Raji (cell line): Measurements from ENCODE around the gene FCMR.

Experiments
- POLR2A ChIP-seq: IDR thresholded peaks from 2 replicates; pipeline ENCODE4 v1.6.1; 2011; ENCODE audit warnings: low read depth, low read length, control low read depth; ENCODE audit not compliant: insufficient read depth

FCMR gene, protein sequence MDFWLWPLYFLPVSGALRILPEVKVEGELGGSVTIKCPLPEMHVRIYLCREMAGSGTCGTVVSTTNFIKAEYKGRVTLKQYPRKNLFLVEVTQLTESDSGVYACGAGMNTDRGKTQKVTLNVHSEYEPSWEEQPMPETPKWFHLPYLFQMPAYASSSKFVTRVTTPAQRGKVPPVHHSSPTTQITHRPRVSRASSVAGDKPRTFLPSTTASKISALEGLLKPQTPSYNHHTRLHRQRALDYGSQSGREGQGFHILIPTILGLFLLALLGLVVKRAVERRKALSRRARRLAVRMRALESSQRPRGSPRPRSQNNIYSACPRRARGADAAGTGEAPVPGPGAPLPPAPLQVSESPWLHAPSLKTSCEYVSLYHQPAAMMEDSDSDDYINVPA

DNA sequence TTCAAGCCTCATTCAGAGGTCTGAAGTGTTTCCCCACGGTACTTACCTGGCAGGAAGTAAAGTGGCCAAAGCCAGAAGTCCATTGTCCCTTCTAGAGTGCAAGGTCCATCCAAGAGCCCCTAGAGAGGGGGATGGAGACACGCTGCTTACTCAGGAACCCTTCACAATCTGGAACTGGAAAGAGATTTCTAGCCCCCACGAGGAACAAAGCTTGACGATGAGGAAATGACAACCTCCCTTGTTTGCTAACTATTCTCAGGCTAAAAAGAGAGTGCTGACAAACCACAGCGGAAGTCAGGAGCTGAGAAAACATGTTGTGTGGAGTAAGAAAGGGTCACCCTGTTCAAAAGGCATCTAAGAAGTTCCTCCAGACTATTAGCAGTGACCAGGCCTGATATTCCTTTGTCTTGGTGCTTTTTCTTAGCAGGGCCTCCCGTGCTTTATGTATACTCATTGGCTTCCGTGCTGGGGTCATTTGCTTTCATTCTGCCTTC lies at the start of gene FCMR:
FCMR (minus strand) TSS at position 170 of the 494 bp plus-strand sequence; CDS start at position 83, 87 bp downstream.
- no peak for TF ChIP-seq POLR2A

DNA sequence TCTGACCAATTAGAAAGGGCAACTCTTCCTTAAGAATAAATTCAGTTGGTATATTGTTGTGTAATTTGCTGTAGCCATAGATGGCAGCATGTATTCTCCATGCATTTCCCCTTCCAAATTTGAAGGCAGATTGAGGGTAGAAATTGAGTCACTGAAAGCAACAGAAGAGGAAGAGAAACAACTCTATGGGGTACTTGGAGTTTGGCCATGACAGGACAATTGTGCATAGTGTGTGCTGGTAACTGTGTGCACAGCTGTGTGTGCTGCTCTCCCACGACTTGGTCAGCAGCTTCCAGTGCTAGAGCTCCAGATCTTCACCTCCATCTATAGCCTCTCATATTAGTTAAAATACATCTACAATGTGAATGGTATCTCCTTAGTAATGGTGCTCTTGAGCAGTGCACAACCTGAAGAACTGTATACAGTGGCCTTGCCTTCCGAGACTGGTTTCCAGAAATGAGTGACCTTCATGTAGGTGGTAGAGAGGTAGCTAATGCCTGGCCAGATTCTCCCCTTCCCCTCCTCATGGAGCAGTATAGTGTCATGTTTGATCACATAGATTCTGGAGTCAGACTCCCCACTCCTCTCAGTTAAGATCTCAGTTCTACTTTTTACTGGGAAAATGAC lies 49.4 kb upstream of the FCMR start:
- TF ChIP-seq POLR2A, result no peak

- TF ChIP-seq POLR2A, result no peak
Observed at GRCh38 chr1:206970446-206970845, 48.7 kb upstream of the FCMR start, which contains the start of gene FCAMR. Gene FCAMR, minus strand, starts transcription at chr1:206970460. Its CDS starts 335 bp downstream, at chr1:206970125.

DNA sequence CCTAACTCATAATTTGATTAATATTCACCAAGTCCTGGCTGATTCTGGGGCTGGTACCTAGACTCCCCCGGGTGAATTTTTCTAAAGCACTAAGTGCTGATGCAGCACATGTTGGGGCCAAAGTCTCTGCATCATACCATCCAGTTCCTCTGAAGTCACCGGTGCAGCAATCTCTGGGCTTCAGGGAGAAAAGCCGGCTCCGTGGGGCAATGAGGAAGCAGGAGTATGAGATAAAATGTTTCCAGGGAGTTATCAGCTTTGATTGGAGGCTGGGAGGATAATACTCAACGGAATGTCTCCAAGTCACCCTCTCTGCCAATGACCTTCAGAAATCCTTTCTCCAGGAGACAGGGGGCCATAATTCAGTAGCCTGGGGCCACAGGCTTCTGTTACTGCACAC lies 47.3 kb upstream of the FCMR start:
- TF ChIP-seq POLR2A, result no peak

GRCh38 chr1:206967096-206967849 lies 45.5 kb upstream of the FCMR start:
- TF ChIP-seq POLR2A, result no peak

- no peak for TF ChIP-seq POLR2A
Observed at GRCh38 chr1:206965781-206966180, 44.0 kb upstream of the FCMR start.

DNA sequence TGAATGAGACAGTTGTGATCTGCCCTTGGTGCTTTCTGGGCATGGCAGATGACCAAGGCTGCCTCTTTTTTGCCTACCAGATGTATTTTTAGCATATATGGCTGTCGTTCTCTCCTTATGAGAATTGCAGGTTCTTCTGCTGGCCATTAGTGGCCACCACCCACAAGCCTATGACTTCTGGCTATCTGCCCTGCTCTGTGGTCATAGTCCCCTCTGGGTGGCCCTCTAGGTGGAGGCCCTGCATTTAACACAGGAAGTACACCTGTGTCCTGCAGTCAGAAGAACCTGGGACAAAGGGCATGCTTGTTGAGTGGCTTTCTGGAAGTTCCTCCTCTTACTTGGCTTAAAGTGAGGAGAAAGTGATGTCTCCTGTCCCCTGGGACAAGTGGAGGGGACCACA lies 42.0 kb upstream of the FCMR start:
- no peak for TF ChIP-seq POLR2A

DNA sequence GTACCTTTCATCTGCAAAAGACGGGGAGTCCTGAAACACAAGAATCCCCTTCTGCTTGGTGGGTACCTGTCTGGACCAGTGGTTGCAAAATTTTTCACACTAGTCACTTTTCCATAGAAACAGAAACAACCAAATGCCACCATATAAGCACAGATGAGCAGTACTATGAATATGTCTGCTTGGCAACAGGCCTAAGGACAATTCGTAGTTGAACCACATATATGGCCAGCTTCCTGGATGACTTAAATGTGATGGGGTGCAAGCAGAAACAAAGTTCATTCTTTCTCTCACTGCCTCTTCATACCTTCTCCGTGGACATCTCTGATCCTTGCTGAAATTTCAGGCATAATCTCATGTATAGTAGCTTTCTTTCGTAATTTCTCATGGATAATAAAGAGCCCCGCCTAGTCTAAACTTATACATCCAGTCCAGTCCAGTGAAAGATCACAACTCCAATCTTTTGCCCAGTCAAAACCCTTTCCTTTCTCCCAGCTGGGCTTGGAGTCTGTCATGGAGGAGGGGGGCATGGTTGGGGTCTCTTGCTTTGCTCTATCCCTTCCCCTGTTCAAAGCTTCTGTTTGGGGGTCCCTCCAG lies 41.5 kb upstream of the FCMR start:
- no peak for TF ChIP-seq POLR2A

- TF ChIP-seq POLR2A, result no peak
Observed at GRCh38 chr1:206962272-206962671, 40.5 kb upstream of the FCMR start.

DNA sequence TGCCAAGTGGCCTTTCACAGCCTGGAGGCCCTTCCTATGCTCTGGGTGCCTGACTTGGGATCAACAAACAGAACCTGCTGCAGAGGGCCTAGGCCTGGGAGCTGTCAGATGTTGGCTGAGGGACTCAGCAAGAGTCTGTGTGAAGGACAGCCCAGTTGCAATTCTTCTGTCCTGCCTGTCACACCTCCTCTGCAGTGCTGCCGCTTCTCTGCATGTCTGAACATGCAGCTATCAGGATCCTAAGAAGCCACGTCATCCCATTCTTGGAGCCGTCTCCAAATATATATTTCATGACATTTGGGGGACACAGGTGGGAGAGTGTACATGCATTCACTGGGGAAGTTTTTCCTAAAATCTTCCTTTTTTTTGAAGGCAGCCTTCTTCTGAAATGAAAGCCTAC lies 39.9 kb upstream of the FCMR start:
- TF ChIP-seq POLR2A, result no peak

GRCh38 chr1:206960676-206961386 lies 39.1 kb upstream of the FCMR start:
- no peak for TF ChIP-seq POLR2A

DNA sequence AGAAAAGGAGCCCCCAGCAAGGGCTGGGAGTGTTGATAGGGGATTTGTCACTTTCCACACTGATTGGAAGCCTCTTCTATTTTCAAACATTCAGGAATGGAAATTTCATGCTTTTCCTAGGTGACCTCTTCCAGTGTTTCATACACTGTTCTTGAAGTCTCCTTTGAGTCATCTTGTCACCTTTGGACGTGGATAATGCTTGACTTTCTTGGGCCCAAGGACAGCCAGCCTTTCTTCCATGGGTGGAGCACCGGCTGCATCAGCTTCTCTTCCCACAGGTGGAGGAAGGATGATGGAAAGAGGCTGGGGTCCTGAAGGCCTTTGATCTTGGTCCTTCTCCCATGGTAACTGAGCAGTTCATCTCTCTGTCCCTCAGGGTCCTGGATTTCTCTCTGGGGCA lies 36.4 kb upstream of the FCMR start:
- TF ChIP-seq POLR2A, result no peak

DNA sequence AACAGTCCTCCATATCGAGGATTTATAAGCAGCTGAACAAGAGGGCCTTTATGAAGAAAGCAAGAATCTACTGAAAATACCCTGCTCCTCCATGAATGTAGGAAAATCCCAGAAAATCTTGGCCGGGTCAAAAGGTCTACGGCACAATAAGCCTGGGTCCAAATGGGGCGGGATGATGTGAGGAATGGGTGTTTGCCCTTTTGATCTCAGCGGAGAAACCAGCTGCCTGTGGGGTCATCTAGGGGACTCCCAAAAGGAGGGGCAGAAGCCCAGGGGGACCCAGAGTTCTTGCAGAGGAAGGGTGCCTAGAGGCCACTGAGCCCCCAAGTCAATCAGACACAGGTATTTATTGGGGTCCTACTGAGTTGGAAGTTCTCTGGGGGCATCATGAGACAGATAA lies 35.9 kb upstream of the FCMR start:
- TF ChIP-seq POLR2A, result no peak
